H9 (cell line): ENCODE data around the gene RILPL1. TPM values are rescaled to one million over a fixed set of nuclear protein-coding genes. Genes with fewer than 3 reads are reported as not detected.
A peak's percentile ranks its signal among the peaks of the same experiment; 100 is the strongest.

Experiments used
- DNase-seq: peaks from one replicate; pipeline ENCODE4 v3.0.0-alpha.2; 2017
- H2AFZ ChIP-seq: one replicate; pipeline ENCODE4 v1.6.1; 2013; ENCODE audit warnings: mild to moderate bottlenecking, low read length, control low read depth, moderate library complexity
- H2AK5ac ChIP-seq: 2 replicates; pipeline ENCODE4 v1.6.1; 2013; ENCODE audit warnings: low read length, control low read depth, mixed read lengths; ENCODE audit not compliant: insufficient read length
- H2BK120ac ChIP-seq: one replicate; pipeline ENCODE4 v1.6.1; 2013; ENCODE audit warnings: low read depth, mild to moderate bottlenecking, low read length, control low read depth, inconsistent platforms; ENCODE audit not compliant: poor library complexity, severe bottlenecking
- H2BK12ac ChIP-seq: 2 replicates; pipeline ENCODE4 v1.6.1; 2013; ENCODE audit warnings: low read length, control low read depth, mixed read lengths, low read depth; ENCODE audit not compliant: insufficient read length
- H2BK15ac ChIP-seq: 2 replicates; pipeline ENCODE4 v1.6.1; 2013; ENCODE audit warnings: low read depth, low read length, control low read depth
- H2BK20ac ChIP-seq: one replicate; pipeline ENCODE4 v1.6.1; 2013; ENCODE audit warnings: low read depth, mild to moderate bottlenecking, low read length, control low read depth, inconsistent platforms; ENCODE audit not compliant: poor library complexity, severe bottlenecking
- H2BK5ac ChIP-seq: 2 replicates; pipeline ENCODE4 v1.6.1; 2013; ENCODE audit warnings: low read length, control low read depth, mixed read lengths; ENCODE audit not compliant: insufficient read length
- H3K14ac ChIP-seq: 2 replicates; pipeline ENCODE4 v1.6.1; 2013; ENCODE audit warnings: low read length, control low read depth; ENCODE audit not compliant: insufficient read depth
- H3K18ac ChIP-seq: 2 replicates; pipeline ENCODE4 v1.6.1; 2013; ENCODE audit warnings: low read depth, mild to moderate bottlenecking, mixed read lengths, low read length, control low read depth; ENCODE audit not compliant: insufficient read length
- H3K23ac ChIP-seq: 2 replicates; pipeline ENCODE4 v1.6.1; 2013; ENCODE audit warnings: low read length, control low read depth, mixed read lengths, low read depth; ENCODE audit not compliant: insufficient read length
- H3K23me2 ChIP-seq: 2 replicates; pipeline ENCODE4 v1.6.1; 2013; ENCODE audit warnings: low read depth, mild to moderate bottlenecking, mixed read lengths, low read length, control low read depth; ENCODE audit not compliant: insufficient read length, poor library complexity, severe bottlenecking
- H3K27ac ChIP-seq: 2 replicates; pipeline ENCODE4 v1.5.1; 2013; ENCODE audit warnings: low read length, control low read depth, mixed read lengths, low read depth; ENCODE audit not compliant: insufficient read length
- H3K27me3 ChIP-seq: 2 replicates; pipeline ENCODE4 v1.6.1; 2013; ENCODE audit warnings: low read length, control low read depth, inconsistent platforms; ENCODE audit not compliant: insufficient read depth
- H3K4ac ChIP-seq: 2 replicates; pipeline ENCODE4 v1.6.1; 2013; ENCODE audit warnings: low read depth, mild to moderate bottlenecking, control low read depth, inconsistent platforms, low read length, moderate library complexity
- H3K4me1 ChIP-seq: 2 replicates; pipeline ENCODE4 v1.6.1; 2013; ENCODE audit warnings: low read length, control low read depth, inconsistent platforms; ENCODE audit not compliant: insufficient read depth
- H3K4me2 ChIP-seq: 2 replicates; pipeline ENCODE4 v1.6.1; 2013; ENCODE audit warnings: low read length, control low read depth, mixed read lengths; ENCODE audit not compliant: insufficient read length, insufficient read depth
- H3K56ac ChIP-seq: 2 replicates; pipeline ENCODE4 v1.6.1; 2013; ENCODE audit warnings: low read depth, mild to moderate bottlenecking, mixed read lengths, low read length, control low read depth; ENCODE audit not compliant: insufficient read length
- H3K79me1 ChIP-seq: 2 replicates; pipeline ENCODE4 v1.6.1; 2013; ENCODE audit warnings: low read depth, mild to moderate bottlenecking, moderate library complexity, low read length, control low read depth, inconsistent platforms; ENCODE audit not compliant: insufficient read depth, poor library complexity, severe bottlenecking
- H3K79me2 ChIP-seq: 2 replicates; pipeline ENCODE4 v1.6.1; 2013; ENCODE audit warnings: low read length, control low read depth, inconsistent platforms; ENCODE audit not compliant: insufficient read depth
- H3K9ac ChIP-seq: 2 replicates; pipeline ENCODE4 v1.6.1; 2013; ENCODE audit warnings: low read length, control low read depth, mixed read lengths; ENCODE audit not compliant: insufficient read length; ENCODE audit errors: extremely low read depth
- H3K9me3 ChIP-seq: one replicate; pipeline ENCODE4 v1.6.1; 2013; ENCODE audit warnings: low read depth, low read length, inconsistent platforms; ENCODE audit not compliant: control insufficient read depth
- H3T11ph ChIP-seq: one replicate; pipeline ENCODE4 v1.6.1; 2013; ENCODE audit warnings: mild to moderate bottlenecking, low read length, control low read depth, inconsistent platforms
- H4K20me1 ChIP-seq: one replicate; pipeline ENCODE4 v1.6.1; 2013; ENCODE audit not compliant: control insufficient read depth, insufficient read length, insufficient read depth
- H4K5ac ChIP-seq: 2 replicates; pipeline ENCODE4 v1.6.1; 2013; ENCODE audit warnings: low read depth, mild to moderate bottlenecking, mixed read lengths, low read length, control low read depth; ENCODE audit not compliant: insufficient read length
- H4K8ac ChIP-seq: replicated peaks from 2 replicates; pipeline ENCODE4 v1.6.1; 2013; ENCODE audit warnings: low read length, control low read depth, mixed read lengths, low read depth; ENCODE audit not compliant: insufficient read length
- H4K91ac ChIP-seq: 2 replicates; pipeline ENCODE4 v1.6.1; 2013; ENCODE audit warnings: low read depth, mild to moderate bottlenecking, moderate library complexity, mixed read lengths, low read length, control low read depth; ENCODE audit not compliant: insufficient read length
- H3K27ac Mint-ChIP-seq, 3 experiments: 2 replicates in 2 of 3; 3 replicates in 1 of 3; pipeline ENCODE4 v1.8.0; 2020 to 2021; ENCODE audit warnings: mixed read lengths in 3 of 3, mild to moderate bottlenecking in 1 of 3, moderate library complexity in 1 of 3
- H3K27me3 Mint-ChIP-seq: 2 replicates; pipeline ENCODE4 v1.8.0; 2021; ENCODE audit warnings: low read depth, mild to moderate bottlenecking, moderate library complexity, mixed read lengths
- H3K36me3 Mint-ChIP-seq, 3 experiments: 2 replicates in 2 of 3; 3 replicates in 1 of 3; pipeline ENCODE4 v1.8.0; 2020 to 2021; ENCODE audit warnings: low read depth in 3 of 3, mixed read lengths in 3 of 3; ENCODE audit not compliant: insufficient read depth in 1 of 3
- H3K4me1 Mint-ChIP-seq, 2 experiments: 2 replicates each; pipeline ENCODE4 v1.8.0; 2020; ENCODE audit warnings: mixed read lengths in 2 of 2
- H3K4me3 Mint-ChIP-seq, 2 experiments: 2 replicates in 1 of 2; 3 replicates in 1 of 2; pipeline ENCODE4 v1.8.0; 2020 to 2021; ENCODE audit warnings: mild to moderate bottlenecking in 2 of 2, mixed read lengths in 2 of 2, moderate library complexity in 1 of 2
- H3K9me3 Mint-ChIP-seq, 2 experiments: 2 replicates in 1 of 2; 3 replicates in 1 of 2; pipeline ENCODE4 v1.8.0; 2020; ENCODE audit warnings: mild to moderate bottlenecking in 2 of 2, mixed read lengths in 2 of 2, moderate library complexity in 1 of 2
- WGBS: extraction: QIAGEN DNeasy Blood & Tissue Kit; methylation state at CpG from one replicate; pipeline ENCODE4 v1.1.7; 2013; ENCODE audit warnings: missing lambda C conversion rate, low lambda C conversion rate, mixed read lengths; ENCODE audit not compliant: insufficient read length; ENCODE audit errors: extremely low coverage; 5-methylcytosine and 5-hydroxymethylcytosine counted together
- total RNA-seq: library from RNA; stranded (reverse); gene quantifications from 2 replicates; pipeline ENCODE4 v1.2.1, GENCODE V29; 2021
- TF ChIP-seq, protein P1 (sequence below): fragments of 200-600 bp; sonication (generic); conservative IDR thresholded peaks from 3 replicates; pipeline ENCODE4 v1.8.0; 2021; ENCODE audit warnings: antibody characterized with exemption, mild to moderate bottlenecking

RILPL1 gene
- total RNA-seq, 1 experiment from 2014 or later: 8.1 TPM

DNA sequence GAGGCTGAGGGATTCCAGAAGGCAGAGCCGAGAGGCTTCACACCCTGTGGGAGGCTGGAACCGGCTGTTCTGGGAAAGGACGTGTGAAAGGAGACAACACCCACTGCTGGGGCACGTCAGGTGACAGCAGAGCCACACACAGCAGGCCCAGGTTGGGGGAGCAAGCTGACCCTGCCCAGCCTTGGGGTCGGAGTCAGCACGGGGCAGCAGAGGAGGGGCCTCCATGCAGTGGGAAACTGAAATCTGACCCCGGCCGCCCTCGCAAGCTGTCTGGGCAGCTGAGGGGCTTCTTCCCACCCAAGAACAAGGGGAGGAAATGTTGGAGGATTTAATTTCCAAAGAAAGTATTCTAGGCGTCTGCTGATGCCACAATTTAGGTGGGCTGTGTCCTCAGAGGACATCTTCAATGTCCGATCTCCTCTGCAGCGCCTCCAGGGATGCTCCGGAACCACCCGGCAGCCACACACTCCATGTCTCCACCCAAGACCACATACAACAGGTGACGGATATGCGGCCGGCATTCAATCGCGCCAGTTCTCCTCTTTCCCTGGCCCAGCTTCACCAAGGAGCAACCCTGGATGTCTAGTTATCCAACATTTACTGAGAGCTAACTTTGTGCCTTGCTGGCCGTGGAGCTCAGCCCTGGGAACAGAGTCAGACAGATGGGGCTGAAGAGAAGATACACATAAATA, 44.8 kb downstream of the RILPL1 start:
- H3K9ac ChIP-seq: no peak overlapping the region
- no peak overlapping the region for H2BK12ac ChIP-seq
- TF ChIP-seq, protein P1, sequence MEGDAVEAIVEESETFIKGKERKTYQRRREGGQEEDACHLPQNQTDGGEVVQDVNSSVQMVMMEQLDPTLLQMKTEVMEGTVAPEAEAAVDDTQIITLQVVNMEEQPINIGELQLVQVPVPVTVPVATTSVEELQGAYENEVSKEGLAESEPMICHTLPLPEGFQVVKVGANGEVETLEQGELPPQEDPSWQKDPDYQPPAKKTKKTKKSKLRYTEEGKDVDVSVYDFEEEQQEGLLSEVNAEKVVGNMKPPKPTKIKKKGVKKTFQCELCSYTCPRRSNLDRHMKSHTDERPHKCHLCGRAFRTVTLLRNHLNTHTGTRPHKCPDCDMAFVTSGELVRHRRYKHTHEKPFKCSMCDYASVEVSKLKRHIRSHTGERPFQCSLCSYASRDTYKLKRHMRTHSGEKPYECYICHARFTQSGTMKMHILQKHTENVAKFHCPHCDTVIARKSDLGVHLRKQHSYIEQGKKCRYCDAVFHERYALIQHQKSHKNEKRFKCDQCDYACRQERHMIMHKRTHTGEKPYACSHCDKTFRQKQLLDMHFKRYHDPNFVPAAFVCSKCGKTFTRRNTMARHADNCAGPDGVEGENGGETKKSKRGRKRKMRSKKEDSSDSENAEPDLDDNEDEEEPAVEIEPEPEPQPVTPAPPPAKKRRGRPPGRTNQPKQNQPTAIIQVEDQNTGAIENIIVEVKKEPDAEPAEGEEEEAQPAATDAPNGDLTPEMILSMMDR: no peak
- no peaks in the 10 kb centered on the region for H4K20me1 ChIP-seq
- Mint-ChIP-seq H3K4me3 (peak overlapping the region in 1 of 2 experiments; percentile 56; a peak in 2 of 5 replicates), H3K9me3 (no peaks in the 10 kb centered on the region), H3K27ac (peak overlapping the region in 2 of 3 experiments; percentile 57 to 83; a peak in 2 of 7 replicates), H3K4me1 (peaks cover 11 to 23% of the 10 kb centered on the region in 2 experiments), H3K27me3 (no peaks in the 10 kb centered on the region), H3K36me3 (peaks cover 0 to 1% (median 0%) of the 10 kb centered on the region in 3 experiments; a peak in 2 of 7 replicates)
- no peak overlapping the region for H2BK20ac ChIP-seq
- no peak overlapping the region for H3K27ac ChIP-seq
- H3K79me2 ChIP-seq: no peaks in the 10 kb centered on the region
- no peak overlapping the region for H4K5ac ChIP-seq
- DNase-seq: peak; percentile 65
- no peak overlapping the region for H3T11ph ChIP-seq
- H4K91ac ChIP-seq: no peak overlapping the region
- H3K27me3 ChIP-seq: no peaks in the 10 kb centered on the region
- H2AK5ac ChIP-seq: no peak overlapping the region
- H2BK15ac ChIP-seq: no peak overlapping the region
- no peak overlapping the region for H3K4me2 ChIP-seq
- H3K23ac ChIP-seq: no peak overlapping the region
- no peaks in the 10 kb centered on the region for H3K9me3 ChIP-seq
- H2BK120ac ChIP-seq: no peak overlapping the region
- H3K18ac ChIP-seq: no peak overlapping the region
- H3K56ac ChIP-seq: no peak overlapping the region
- no peaks in the 10 kb centered on the region for H3K23me2 ChIP-seq
- H4K8ac ChIP-seq: no peak overlapping the region
- no CpG with 5 or more reads among the region's 20 CpGs for WGBS
- no peaks in the 10 kb centered on the region for H3K4me1 ChIP-seq
- no peak overlapping the region for H2AFZ ChIP-seq
- H3K79me1 ChIP-seq: no peaks in the 10 kb centered on the region
- H3K4ac ChIP-seq: no peak overlapping the region
- no peak overlapping the region for H2BK5ac ChIP-seq
- H3K14ac ChIP-seq: no peak overlapping the region
